ENCODE results near the gene RUSC1.
A peak's percentile ranks its signal among the peaks of the same experiment; 100 is the strongest.

RUSC1 gene

DNA sequence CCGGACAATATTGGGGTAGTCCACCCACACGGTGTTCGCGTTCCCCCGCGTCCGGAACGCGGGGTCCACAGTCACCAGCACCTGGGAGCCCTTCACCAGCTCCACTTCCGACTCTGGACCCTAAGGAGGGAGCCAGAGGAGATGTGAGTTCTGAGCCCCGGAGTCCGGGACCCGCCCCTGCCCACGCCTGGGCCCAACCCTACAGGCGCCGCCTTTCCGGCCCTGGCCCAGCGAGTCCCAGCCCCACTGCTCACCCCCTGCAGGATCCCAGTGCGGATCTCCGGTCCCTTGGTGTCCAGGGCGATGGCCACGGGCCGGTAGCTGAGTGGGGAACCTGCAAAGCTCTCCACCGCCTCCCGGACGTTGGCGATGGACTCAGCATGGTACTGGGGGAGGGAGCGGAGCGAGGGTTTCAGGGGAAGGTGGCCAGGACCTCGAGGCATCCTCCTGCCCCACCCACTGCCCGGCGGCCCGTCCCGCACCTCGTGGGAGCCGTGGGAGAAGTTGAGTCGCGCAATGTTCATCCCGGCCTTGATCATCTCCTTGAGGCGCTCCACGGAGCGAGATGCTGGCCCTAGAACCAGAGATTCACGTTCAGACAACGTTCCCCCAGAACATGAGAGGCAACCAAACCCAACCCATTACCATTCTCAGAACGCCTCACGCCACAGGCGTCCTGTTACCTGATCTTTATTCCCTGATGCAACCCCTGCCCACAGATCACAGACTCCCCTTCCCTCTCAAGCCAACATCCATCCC lies 25.3 kb upstream of the RUSC1 start:
- no peak for DNase-seq

DNA sequence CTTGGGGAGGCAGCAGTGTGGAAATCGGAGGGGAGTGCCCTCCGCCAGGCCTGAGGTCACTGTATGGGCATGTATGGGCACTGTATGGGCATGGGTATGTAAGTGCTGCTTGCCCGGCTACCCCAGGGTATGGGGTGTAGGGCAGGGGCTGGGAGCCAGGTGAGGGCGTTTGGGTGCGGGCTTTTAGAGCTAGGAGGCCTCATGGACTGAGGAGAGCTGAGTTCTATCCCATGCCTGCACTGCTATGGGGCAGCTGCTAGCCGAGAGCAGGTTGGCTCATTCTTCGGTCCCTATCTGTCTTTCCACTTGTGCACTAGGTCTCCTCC lies 24.8 kb upstream of the RUSC1 start:
- DNase-seq: no peak

DNA sequence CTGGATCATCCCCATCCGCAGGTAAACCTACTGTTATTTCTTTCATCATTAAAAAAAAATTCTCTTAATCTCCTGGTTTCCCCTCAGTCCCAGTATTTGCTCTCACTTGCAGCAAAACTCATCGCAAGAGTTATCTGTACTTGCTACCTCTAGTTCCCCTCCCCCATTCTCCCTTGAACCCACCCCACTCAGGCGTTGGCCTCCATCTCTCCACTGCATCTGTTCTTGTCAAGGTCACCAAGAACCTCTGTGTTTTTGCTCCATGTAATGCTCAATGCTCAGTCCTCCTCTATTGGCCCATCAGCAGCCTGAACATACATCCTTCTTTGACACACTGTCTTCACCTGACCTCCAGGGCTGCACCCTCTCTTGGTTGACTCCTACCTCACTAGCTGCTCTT lies 24.0 kb upstream of the RUSC1 start:
- no peak for DNase-seq

- no peak for DNase-seq
Observed at GRCh38 chr1:155297384-155297783, 23.3 kb upstream of the RUSC1 start.

GRCh38 chr1:155300024-155300423 lies 20.7 kb upstream of the RUSC1 start:
- no peak for DNase-seq

GRCh38 chr1:155300553-155301329 lies 20.0 kb upstream of the RUSC1 start:
- DNase-seq: no peak

GRCh38 chr1:155301342-155301841 lies 19.3 kb upstream of the RUSC1 start, which contains the start of gene PKLR:
Gene PKLR (minus strand): TSS chr1:155301438. CDS start chr1:155301395, 43 bp downstream.
- no peak for DNase-seq

- DNase-seq: no peak
Observed at GRCh38 chr1:155304558-155305063, 16.1 kb upstream of the RUSC1 start.

- DNase-seq: no peak
Observed at GRCh38 chr1:155305881-155306391, 14.8 kb upstream of the RUSC1 start.

- no peak for DNase-seq
Observed at GRCh38 chr1:155307247-155307740, 13.4 kb upstream of the RUSC1 start.

GRCh38 chr1:155308493-155309422 lies 11.9 kb upstream of the RUSC1 start, which contains the start of gene FDPS:
Gene FDPS (plus strand): TSS chr1:155308866. CDS start chr1:155309790, 924 bp downstream.
- peak; percentile 97 for DNase-seq

DNA sequence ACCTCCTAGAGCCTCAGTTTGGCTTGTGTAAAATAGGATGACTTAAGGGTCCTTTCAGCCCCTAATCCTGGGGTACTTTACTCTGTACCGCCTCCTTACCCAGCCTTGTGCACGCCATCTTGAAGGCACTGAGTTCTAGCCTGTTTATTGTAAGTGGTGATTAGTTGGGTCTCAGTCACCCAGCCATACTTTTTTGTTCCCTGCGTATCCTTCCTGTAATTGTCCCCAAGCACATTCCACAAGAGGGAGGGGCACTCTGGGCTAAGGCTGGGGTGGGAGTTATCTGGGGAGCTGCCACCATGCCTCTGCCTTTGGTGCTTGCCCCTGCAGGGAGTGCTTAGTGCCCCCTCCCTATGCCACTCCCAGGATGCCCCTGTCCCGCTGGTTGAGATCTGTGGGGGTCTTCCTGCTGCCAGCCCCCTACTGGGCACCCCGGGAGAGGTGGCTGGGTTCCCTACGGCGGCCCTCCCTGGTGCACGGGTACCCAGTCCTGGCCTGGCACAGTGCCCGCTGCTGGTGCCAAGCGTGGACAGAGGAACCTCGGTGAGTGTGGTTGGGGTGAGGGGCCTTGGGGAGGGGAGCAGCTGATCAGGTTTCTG lies 11.2 kb upstream of the RUSC1 start:
- no peak for DNase-seq

DNA sequence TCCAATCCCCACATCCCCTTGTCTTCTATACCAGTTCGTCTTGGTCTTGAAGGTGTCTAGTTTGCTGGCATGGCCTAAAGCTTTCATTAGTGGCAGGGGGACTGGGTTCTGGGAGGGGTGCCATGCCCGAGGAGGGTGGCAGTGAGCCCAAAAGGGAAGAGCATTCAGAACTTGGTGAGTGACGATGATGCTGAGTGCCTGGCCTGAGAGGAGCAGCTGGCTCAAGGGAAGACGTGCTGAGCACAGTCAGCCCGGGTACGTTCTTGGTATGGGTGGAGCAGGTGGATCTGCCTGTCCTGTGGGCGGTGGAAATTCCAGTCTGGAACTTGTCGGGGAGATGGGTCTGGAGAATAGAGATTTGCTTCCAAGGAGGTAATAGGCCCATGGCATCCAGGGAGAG lies 7.4 kb upstream of the RUSC1 start:
- DNase-seq: no peak

GRCh38 chr1:155316922-155317321 lies 3.8 kb upstream of the RUSC1 start:
- no peak for DNase-seq

- DNase-seq: no peak
Observed at GRCh38 chr1:155318082-155318481, 2.6 kb upstream of the RUSC1 start.

DNA sequence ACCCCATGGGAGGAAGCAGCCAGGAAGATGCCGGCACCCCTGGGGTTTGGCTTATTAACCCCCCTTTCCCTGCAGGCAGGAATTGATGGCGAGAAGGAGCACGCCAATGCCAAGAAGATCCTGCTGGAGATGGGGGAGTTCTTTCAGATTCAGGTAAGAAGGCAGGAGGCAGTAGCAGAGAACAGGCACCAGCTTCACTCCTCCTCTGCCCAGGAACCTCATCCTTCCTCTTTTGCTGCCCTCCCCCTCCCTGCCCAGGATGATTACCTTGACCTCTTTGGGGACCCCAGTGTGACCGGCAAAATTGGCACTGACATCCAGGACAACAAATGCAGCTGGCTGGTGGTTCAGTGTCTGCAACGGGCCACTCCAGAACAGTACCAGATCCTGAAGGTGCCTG lies 1.2 kb upstream of the RUSC1 start:
- DNase-seq: no peak

- DNase-seq: no peak
Observed at GRCh38 chr1:155320252-155320651, 442 bp upstream of the RUSC1 start.

DNA sequence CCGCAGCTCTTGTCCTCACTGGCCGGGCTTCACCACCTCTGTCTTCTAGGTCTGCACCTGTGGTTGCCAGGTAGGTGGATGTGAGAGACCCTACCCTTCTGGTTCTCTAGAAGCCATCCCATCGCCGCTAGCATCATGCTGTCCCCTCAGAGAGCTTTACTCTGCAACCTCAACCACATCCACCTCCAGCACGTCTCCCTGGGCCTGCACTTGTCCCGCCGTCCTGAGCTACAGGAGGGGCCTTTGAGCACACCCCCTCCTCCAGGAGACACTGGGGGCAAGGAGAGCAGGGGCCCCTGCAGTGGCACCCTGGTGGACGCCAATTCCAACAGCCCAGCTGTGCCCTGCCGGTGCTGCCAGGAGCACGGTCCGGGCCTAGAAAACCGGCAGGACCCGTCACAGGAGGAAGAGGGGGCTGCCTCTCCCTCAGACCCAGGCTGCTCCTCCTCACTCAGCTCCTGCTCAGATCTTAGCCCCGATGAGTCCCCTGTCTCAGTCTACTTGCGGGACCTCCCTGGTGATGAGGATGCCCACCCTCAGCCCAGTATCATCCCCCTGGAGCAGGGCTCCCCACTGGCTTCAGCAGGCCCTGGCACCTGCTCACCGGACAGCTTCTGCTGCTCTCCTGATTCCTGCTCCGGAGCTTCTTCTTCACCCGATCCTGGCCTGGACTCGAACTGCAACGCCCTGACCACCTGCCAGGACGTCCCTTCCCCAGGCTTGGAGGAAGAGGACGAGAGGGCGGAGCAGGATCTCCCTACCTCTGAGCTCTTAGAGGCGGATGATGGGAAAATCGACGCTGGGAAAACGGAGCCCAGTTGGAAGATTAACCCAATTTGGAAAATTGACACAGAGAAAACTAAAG lies 1.2 kb downstream of the RUSC1 start:
- DNase-seq: no peak

GRCh38 chr1:155322571-155322952 lies 1.9 kb downstream of the RUSC1 start:
- DNase-seq: no peak

DNA sequence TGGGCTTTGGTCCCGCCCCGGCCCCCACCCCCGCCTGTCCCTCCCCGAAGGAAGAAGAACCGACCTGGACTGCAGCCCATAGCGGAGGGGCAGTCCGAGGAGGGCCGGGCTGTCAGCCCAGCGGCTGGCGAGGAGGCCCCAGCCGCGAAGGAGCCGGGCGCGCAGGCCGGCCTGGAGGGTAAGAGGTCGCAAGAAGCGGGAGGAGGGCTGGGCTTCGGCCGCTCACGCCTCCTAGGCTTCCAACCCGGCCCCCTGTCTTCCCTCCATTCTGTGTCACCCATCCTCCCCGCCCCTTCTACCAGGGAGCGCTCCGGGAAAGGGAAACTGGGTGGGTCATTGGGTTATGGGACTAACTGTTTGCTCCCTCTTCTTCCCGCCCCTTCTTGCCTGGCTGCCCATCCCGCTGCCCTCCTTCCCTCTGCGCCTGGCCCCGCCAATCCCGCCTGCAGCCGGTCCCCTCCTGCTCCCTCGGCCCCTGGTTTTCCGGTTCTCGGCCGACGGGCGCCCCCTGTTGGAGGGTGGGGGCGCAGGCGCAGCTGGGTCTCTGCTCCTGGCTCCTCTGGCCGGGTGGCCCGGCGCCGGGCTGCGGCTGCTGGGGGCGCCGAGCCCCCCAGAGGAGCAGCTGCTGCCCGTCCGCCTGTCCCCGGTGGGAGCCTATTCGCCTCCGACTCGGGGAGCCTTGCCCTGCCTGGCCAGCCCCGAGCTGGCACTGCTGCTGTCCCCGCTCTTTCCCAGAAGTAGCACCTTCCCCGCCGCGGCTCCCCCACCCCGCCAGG lies 2.4 kb downstream of the RUSC1 start:
- DNase-seq: peak; percentile 49
